ENCODE measurements around the gene ARTN. TPM values are rescaled to one million over a fixed set of nuclear protein-coding genes. Genes with fewer than 3 reads are reported as not detected.

Gene ARTN
- polyA plus RNA-seq, 3 donors: 0.74 to 1.3 (median 0.90) TPM

GRCh38 chr1:43938892-43939587, 5.4 kb downstream of the ARTN start:
- no peak overlapping the region for H3K27ac ChIP-seq (ENCODE audit: low read depth, low read length)
- 69 to 82% (median 80%) methylated on average over 3 of the region's 3 CpGs for WGBS, 3 donors

DNA sequence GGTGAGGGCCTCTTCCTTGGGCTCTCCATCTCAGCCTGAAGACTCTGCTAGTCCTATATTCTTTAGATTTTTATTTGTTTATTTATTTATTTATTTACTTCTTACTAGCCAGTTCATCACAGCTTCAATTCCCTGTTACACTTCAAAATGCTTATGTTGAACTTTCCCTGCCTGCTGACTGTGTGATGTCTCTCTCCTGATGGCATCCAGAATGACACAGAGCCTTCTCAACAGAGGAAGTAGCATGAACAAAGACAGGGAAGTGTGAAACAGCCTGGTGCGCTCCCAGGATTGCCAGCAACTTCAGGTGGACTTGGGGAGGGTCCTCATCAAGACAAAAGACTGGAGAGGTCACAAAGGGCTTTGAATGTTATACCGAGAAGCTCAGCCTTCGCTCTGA, 8.8 kb downstream of the ARTN start:
- H3K27ac ChIP-seq (ENCODE audit: low read depth, low read length): no peak overlapping the region
- WGBS, 3 donors: 80 to 92% (median 91%) methylated on average over 3 of the region's 3 CpGs

- WGBS, 3 donors: 92 to 100% (median 93%) methylated on average over 1 of the region's 1 CpG
- no peak overlapping the region for H3K27ac ChIP-seq (ENCODE audit: low read depth, low read length)
These were observed 11.3 kb downstream of the ARTN start for GRCh38 chr1:43944860-43945259.

- 2 to 8% (median 8%) methylated on average over 3 of the region's 3 CpGs for WGBS, 3 donors
- no peak overlapping the region for H3K27ac ChIP-seq (ENCODE audit: low read depth, low read length)
These were observed 12.2 kb downstream of the ARTN start for GRCh38 chr1:43945674-43946235.

- 0% methylated on average over 65 to 74 of the region's 74 CpGs for WGBS, 3 donors
- peak within 1 kb of the TSS; percentile 4 for H3K27ac ChIP-seq (ENCODE audit: low read depth, low read length)
These were observed 12.8 kb downstream of the ARTN start, which contains the start of gene IPO13 for GRCh38 chr1:43946236-43947060. TSS of gene IPO13 (plus strand) at chr1:43946950. CDS start at chr1:43947601, 651 bp downstream.

GRCh38 chr1:43947061-43947873, 13.7 kb downstream of the ARTN start:
- H3K27ac ChIP-seq (ENCODE audit: low read depth, low read length): peak overlapping the region; percentile 4
- whole genome bisulfite sequencing, 3 donors: 5 to 6% (median 5%) methylated on average over 27 of the region's 27 CpGs

DNA sequence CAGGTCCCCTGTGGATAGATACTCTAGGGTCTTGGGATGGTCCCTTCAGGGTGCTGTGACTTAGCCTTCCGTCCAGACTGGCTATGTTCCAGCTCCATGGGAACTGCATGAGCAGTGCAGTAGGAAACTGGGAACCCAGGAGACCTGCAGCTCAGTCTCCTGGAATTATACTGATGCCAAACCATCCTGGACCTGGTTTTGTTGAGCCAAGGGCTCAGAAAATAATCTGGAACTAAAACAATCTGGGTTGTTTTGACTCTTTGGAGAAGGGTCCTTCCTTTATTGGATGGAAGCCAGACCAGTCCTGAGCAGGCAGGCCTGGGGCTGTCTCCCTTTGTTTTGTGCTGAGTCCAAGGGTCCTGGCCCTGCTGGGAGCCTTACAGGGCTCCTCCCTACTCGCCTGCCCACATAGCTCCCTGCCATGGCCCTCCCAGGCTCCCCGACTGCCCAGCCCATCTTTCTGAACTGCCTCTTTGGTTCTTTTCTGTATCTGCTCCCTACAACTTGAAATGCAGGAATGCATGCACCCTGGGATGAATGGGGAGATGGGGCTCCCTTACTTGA, 14.4 kb downstream of the ARTN start:
- no peak overlapping the region for H3K27ac ChIP-seq (ENCODE audit: low read depth, low read length)
- WGBS, 3 donors: 27 to 44% (median 40%) methylated on average over 3 of the region's 3 CpGs

DNA sequence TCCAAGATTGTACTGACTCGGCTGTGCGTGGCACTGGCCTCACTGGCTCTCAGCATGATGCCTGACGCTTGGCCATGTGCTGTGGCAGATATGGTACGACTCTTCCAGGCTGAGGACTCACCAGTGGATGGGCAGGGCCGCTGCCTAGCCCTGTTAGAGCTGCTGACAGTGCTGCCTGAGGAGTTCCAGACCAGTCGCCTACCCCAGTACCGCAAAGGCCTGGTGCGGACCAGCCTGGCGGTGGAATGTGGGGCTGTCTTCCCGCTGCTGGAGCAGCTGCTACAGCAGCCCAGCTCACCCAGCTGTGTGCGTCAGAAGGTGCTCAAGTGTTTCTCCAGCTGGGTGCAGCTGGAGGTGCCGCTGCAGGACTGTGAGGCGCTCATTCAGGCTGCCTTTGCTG, 16.1 kb downstream of the ARTN start:
- no peak overlapping the region for H3K27ac ChIP-seq (ENCODE audit: low read depth, low read length)
- WGBS, 3 donors: 89 to 94% (median 91%) methylated on average over 13 of the region's 13 CpGs

GRCh38 chr1:43951021-43951985, 17.7 kb downstream of the ARTN start:
- WGBS, 3 donors: 87 to 92% (median 87%) methylated on average over 4 of the region's 4 CpGs
- no peak overlapping the region for H3K27ac ChIP-seq (ENCODE audit: low read depth, low read length)

- no peak overlapping the region for H3K27ac ChIP-seq (ENCODE audit: low read depth, low read length)
- 69 to 80% (median 74%) methylated on average over 8 of the region's 8 CpGs for WGBS, 3 donors
These were observed 19.2 kb downstream of the ARTN start for GRCh38 chr1:43952731-43953346.

DNA sequence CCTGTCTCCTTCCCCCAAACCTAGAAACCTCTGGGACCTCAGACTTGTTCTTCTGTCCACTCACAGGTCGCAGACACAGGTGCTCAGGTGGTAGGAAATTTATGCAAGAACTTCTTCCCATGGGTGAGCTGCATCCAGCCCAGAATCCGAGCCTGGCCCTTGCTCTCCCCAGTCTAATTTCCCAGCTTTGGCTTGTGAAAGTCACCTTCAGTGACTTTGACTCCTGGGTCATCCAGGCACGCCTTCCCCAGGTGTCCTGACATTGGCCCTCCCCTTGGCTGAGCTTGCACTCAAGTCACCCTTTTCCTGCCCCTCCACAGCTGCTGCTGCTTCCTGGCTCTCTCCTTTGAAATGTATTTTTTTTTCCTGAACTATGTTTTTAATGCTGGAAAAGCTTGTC, 19.8 kb downstream of the ARTN start:
- no peak overlapping the region for H3K27ac ChIP-seq (ENCODE audit: low read depth, low read length)
- 71 to 83% (median 79%) methylated on average over 3 of the region's 3 CpGs for WGBS, 3 donors

GRCh38 chr1:43954036-43954435, 20.4 kb downstream of the ARTN start:
- 88 to 89% (median 88%) methylated on average over 5 of the region's 5 CpGs for WGBS, 3 donors
- H3K27ac ChIP-seq (ENCODE audit: low read depth, low read length): no peak overlapping the region

- H3K27ac ChIP-seq (ENCODE audit: low read depth, low read length): no peak overlapping the region
- WGBS, 3 donors: 95 to 96% (median 96%) methylated on average over 8 of the region's 8 CpGs
These were observed 22.6 kb downstream of the ARTN start for GRCh38 chr1:43956234-43956633.

- WGBS, 3 donors: 76 to 90% (median 87%) methylated on average over 7 of the region's 7 CpGs
- no peak overlapping the region for H3K27ac ChIP-seq (ENCODE audit: low read depth, low read length)
These were observed 23.9 kb downstream of the ARTN start for GRCh38 chr1:43957407-43958040.

- WGBS, 3 donors: 88 to 92% (median 89%) methylated on average over 9 of the region's 9 CpGs
- no peak overlapping the region for H3K27ac ChIP-seq (ENCODE audit: low read depth, low read length)
These were observed 25.0 kb downstream of the ARTN start for GRCh38 chr1:43958351-43959255.
